Spinal cord (tissue), 10 donors: ENCODE measurements around the gene ULBP1. TPM values are rescaled to one million over a fixed set of nuclear protein-coding genes. Genes with fewer than 3 reads are reported as not detected.
"Not testable (repeated sequence)": the region's sequence is repeated elsewhere in the genome, so short reads cannot be mapped to it uniquely, and the experiment has no call there.

Experiments
- DNase-seq, 6 donors: peaks; one replicate each; pipeline versions ENCODE4 v3.0.0 to v3.0.0-alpha.2; 2013 to 2015; ENCODE audit warnings: low spot score in 6 of 6, low read depth in 4 of 6
- H3K27ac ChIP-seq: one replicate; pipeline ENCODE4 v1.5.1; 2013; ENCODE audit warnings: low read depth, low read length, control low read depth
- H3K27me3 ChIP-seq: one replicate; pipeline ENCODE4 v1.6.1; 2013; ENCODE audit warnings: low read length; ENCODE audit not compliant: control insufficient read depth, insufficient read depth
- H3K36me3 ChIP-seq: one replicate; pipeline ENCODE4 v1.6.1; 2013; ENCODE audit warnings: low read length; ENCODE audit not compliant: control insufficient read depth, insufficient read depth
- H3K4me1 ChIP-seq: one replicate; pipeline ENCODE4 v1.6.1; 2013; ENCODE audit warnings: low read length; ENCODE audit not compliant: control insufficient read depth, insufficient read depth
- H3K4me3 ChIP-seq: one replicate; pipeline ENCODE4 v1.5.1; 2013; ENCODE audit warnings: low read depth, low read length, control low read depth
- H3K9me3 ChIP-seq: one replicate; pipeline ENCODE4 v1.6.1; 2013; ENCODE audit warnings: low read length; ENCODE audit not compliant: control insufficient read depth, insufficient read depth
- WGBS: methylation state at CpG from one replicate; pipeline ENCODE4 v1.1.5; 2013; ENCODE audit warnings: missing lambda C conversion rate; ENCODE audit not compliant: insufficient coverage; 5-methylcytosine and 5-hydroxymethylcytosine counted together
- polyA plus RNA-seq, 2 donors: library from polyadenylated mRNA; unstranded; fragments of 120-200 nt; gene quantifications; one replicate each; pipeline ENCODE4 v1.2.1, GENCODE V29; 2013; ENCODE audit not compliant: insufficient read length in 2 of 2
- total RNA-seq, 2 donors: library from RNA; depleted of rRNA in 1 of 2; stranded (reverse); fragments of 120-200 nt in 1 of 2; fragments of >200 nt in 1 of 2; gene quantifications; one replicate each; pipeline versions ENCODE4 v1.2.3 to v1.2.4, GENCODE V29; 2013 to 2014
- donor health status: healthy.

The ULBP1 gene
- total and polyA plus RNA-seq, 4 donors, result 0.17 to 1.3 (median 0.50) TPM

DNA sequence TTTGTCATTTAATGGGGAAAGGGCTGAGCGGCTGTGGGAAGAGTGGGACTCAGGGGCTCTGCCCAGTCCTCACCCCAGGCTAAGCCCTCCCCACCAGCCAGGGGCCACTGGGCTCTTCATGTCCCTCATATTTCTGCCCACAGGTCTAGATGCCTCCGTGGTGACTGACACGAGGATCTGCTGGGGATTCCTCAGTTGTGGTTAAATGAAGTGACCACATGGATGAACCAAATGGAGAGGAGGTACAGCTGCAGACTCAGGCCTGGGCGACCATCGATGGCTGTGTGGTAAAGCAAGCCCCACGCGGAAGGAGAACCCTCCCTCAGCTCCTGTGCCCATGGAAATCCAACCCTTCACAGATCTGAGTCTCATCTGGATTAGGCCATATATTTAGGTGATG lies 32.2 kb downstream of the ULBP1 start:
- Histone ChIP-seq H3K27ac (no peak overlapping the region), H3K36me3 (no peaks in the 10 kb centered on the region), H3K9me3 (no peaks in the 10 kb centered on the region), H3K27me3 (peaks cover 49% of the 10 kb centered on the region), H3K4me3 (no peak overlapping the region), H3K4me1 (peaks cover 4% of the 10 kb centered on the region)
- 100% methylated on average over 1 of the region's 7 CpGs for WGBS
- no peak for DNase-seq

DNA sequence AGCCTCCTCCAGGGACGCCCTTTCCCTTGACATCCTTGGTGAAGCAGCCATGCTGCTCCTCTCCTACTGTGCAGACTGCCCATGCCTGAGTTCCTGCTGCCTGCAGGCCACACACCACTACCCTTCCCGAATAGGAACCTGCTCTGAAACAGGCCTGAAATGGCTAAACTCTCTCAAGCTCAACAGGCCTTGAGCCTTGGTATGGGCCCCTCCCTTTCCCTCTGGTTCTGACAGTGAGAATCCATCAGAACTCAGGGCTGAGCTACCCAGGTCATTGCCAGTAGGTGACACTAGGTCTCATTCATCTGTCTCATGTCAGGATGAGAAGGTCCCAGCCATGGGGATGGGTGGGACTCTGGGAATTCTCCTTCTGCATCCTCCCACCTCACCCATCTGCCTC lies 35.9 kb downstream of the ULBP1 start:
- 79% methylated on average over 2 of the region's 2 CpGs for WGBS

DNA sequence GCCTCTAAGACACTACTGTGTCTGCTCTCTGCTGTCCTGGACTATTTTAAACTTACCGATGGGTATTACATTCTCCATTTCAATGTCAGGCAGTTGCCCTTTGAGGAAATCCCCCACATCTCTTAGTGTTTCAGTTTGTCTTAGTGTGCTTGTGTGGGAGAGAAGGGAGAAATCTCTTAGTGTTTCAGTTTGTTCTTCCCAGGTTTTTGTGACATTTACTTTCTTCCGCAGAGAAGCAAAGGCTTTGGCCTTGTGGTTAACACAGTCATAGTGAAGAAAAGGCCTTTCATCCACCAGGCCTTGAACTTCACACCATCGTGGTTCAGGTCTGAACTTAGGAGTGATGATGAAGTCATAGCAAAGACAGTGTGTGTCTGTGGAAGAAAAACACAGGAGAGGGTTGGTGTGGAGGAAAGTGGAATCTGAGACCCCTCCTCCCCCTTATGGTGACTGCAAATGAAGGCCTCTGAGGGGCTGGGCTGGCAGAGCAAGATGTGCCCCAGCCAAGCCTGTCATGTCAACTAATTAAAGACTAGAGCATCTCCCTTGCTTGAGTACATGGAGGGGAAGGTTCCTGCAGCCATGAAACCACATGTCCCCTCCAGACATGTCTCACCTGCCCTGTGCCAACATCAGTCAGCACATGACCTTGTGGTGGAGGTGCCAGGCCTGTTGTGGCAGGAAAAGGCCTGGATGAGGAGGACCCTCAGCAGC lies 37.7 kb downstream of the ULBP1 start:
- no peaks in the 10 kb centered on the region for H3K36me3 ChIP-seq
- no peak overlapping the region for H3K27ac ChIP-seq
- WGBS, result 100% methylated on average over 1 of the region's 3 CpGs
- no peak for DNase-seq
- H3K4me1 ChIP-seq, result peaks cover 20% of the 10 kb centered on the region
- H3K9me3 ChIP-seq, result no peaks in the 10 kb centered on the region
- H3K27me3 ChIP-seq, result peaks cover 31% of the 10 kb centered on the region
- H3K4me3 ChIP-seq, result no peak overlapping the region

More for the DNA sequence above, 35.9 kb downstream of the ULBP1 start:
- Histone ChIP-seq H3K36me3 (no peaks in the 10 kb centered on the region), H3K27ac (no peak overlapping the region), H3K4me1 (peaks cover 6% of the 10 kb centered on the region), H3K27me3 (peaks cover 25% of the 10 kb centered on the region), H3K4me3 (no peak overlapping the region), H3K9me3 (no peaks in the 10 kb centered on the region)
- no peak for DNase-seq

DNA sequence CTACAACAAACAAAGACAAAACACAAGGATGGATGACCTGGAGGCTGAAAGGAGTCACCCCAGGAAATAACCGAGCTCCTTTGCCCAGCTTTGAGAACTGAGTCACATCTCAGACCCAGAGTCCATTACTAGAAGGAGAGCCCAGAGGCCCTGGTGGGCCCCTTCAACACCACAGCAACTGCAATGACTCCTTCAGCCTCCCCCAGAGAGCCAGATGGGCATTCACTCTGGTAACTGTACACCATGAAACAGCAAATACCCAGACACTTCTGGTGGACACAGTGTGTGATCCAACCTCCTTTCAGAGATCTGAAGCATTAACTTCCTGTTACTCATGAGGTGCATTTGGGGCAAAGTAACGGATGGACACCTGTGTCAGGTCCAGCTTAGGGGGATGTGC lies 39.0 kb downstream of the ULBP1 start:
- no peak overlapping the region for H3K4me3 ChIP-seq
- WGBS, result 100% methylated on average over 1 of the region's 2 CpGs
- H3K27ac ChIP-seq, result no peak overlapping the region
- no peak for DNase-seq
- no peaks in the 10 kb centered on the region for H3K9me3 ChIP-seq
- H3K27me3 ChIP-seq, result peaks cover 38% of the 10 kb centered on the region
- H3K4me1 ChIP-seq, result peaks cover 20% of the 10 kb centered on the region
- no peaks in the 10 kb centered on the region for H3K36me3 ChIP-seq

DNA sequence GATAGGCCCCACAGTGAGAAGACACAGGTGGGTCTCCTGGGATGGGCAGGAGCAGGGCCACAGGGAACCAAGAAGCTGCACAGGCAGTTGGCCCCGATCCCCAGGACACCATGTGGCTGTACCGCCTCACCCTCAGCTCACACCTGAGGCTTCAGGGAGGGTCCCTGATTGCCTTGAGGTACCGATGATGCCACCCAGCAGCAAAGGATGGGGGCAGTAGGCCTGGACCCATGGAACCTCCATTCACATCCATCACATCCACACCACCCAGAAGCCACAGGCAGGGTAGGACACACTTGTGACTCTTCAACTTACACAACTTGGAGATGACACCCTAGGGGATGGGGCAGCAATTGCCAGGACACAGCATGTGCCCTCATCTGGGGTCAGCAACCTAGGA lies 39.9 kb downstream of the ULBP1 start:
- Histone ChIP-seq H3K4me1 (peaks cover 20% of the 10 kb centered on the region), H3K27me3 (peaks cover 42% of the 10 kb centered on the region)
- WGBS, result 97% methylated on average over 3 of the region's 3 CpGs
- DNase-seq, H3K4me3 ChIP-seq, H3K9me3 ChIP-seq, H3K36me3 ChIP-seq, H3K27ac ChIP-seq: not testable (repeated sequence)

DNA sequence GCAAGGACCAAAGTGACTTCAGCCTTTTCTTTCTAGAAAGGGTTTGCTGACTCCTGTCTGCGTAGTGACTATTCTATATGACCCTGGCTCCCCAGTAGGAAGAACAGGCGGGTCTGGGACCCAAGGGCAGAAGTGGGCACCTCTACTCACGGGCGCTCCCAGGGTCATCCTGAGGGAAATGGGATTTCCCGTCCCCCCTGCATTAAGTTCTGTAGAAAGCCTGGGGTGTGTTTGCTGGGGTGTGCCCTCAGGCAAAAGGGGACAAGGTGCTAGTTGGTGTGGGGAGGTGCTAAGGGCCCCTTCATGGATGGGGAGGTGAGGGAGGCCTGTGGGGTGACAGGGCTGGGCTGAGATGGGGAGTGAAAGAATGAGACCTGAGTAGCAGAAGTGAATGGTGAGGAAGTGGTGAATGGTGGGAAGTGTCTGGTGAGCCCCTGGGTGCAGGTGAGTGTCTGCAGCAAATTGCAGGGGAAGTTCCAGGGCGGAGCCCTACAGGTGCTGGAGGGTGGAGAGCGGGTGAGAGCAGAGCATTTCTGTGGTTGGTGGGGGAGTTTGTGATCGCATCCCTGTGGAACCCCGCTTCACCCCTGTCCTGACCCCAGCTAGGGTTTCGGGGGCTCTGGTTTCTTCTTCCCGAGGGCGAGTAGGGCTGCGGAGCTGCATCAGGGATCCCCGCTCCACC lies 40.5 kb downstream of the ULBP1 start:
- peak overlapping the region; percentile 63 for H3K4me3 ChIP-seq

DNA sequence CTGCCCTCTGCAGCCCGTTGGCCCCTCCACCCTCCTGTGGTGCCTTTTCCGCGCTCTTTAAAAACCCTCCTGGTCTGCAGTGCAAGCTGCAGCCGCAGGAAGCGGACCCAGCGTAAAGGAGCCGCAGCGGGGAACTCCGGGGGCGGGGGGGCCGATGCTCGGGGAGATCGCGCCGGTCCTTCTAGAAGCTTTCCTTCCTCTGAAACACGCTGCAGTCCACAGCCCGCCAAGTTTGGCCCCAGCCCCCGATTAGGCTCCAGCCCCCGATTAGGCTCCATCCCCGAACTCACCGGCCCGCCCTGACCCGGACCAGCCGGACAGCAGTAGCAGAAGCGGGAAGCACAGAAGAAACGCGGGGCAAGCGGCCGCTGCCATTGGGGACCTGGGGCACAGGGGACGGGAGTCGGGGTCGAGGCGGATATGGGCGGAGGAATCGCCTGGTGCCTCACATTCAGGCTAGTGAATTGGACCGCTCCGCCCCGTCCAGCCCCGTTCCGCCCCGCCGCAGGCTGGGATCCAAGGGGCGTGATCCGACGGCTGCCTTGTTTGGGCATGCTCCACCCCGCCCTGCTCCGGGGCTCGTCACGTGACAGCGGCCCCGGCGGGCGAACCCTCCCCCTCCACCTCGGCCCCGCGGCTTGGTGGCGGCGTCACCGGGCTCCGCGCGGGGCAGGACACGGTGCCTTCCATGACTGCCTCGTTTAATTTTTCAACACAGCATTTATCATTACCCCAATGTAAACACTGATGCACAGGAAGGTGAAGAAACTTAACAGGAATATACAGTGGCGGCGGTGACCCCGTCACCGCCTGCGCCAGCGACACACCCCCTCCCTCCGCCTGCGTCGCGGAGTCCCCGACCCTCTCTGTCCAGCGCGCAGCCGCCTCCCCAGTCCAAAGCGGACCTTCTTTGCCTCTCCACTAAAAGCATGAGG lies 41.3 kb downstream of the ULBP1 start:
- WGBS, result under 1% methylated on average over 71 of the region's 79 CpGs

More for the DNA sequence above, 40.5 kb downstream of the ULBP1 start:
- peaks cover 47% of the 10 kb centered on the region for H3K27me3 ChIP-seq
- H3K27ac ChIP-seq, result no peak overlapping the region
- 40% methylated on average over 14 of the region's 14 CpGs for WGBS
- H3K36me3 ChIP-seq, result no peaks in the 10 kb centered on the region
- H3K9me3 ChIP-seq, result no peaks in the 10 kb centered on the region
- peaks cover 20% of the 10 kb centered on the region for H3K4me1 ChIP-seq
- DNase-seq, result no peak

DNA sequence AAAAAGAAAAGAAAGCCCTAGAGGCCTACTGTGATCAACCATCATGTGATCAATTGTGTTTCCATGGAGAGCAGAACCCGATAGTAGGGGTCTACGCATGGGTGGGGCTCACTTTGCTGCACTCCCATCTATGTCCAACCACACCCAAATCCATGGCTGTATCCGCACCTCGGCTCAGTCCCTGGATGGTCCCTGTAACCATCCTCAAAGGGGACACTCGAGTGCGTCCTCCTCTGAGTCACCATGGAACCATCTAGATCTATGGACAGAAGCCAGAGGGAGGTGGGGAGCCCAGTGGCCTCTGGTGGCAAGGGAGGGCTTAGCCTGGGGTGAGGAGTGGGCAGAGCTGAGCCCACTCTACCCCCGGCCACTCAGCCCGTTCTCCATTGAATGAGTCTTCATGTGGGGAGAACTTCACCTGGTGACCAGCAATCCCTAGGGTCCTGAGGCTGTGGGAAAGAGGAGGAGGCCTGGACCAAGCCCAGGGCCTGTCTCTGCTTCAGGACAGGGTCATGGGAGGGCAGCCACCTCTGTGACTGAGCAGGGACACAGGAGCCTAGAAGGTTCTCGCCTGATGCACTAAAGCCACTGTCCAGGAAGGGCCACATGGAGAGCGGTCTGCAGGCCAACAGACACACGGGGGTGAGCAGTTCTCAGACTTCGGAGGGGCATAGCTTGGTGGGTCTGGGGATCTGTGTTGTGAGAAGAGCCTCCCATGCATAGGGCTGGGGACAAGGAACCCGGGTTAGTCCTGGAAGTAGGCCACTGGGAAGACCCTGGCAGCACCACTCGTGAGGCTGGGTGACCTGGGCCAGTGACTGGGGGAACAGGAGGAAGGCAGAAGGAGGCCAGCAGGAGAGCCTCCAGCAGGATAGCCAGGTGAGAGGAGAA lies 42.3 kb downstream of the ULBP1 start:
- 75% methylated on average over 14 of the region's 14 CpGs for WGBS
- H3K27ac ChIP-seq, result no peak overlapping the region
- peaks cover 20% of the 10 kb centered on the region for H3K4me1 ChIP-seq
- H3K27me3 ChIP-seq, result peaks cover 57% of the 10 kb centered on the region
- no peak for DNase-seq
- no peaks in the 10 kb centered on the region for H3K36me3 ChIP-seq
- H3K4me3 ChIP-seq, result peak overlapping the region; percentile 63
- H3K9me3 ChIP-seq, result no peaks in the 10 kb centered on the region

More for the DNA sequence above, 41.3 kb downstream of the ULBP1 start:
- Histone ChIP-seq H3K9me3 (no peaks in the 10 kb centered on the region), H3K27me3 (peaks cover 51% of the 10 kb centered on the region), H3K36me3 (no peaks in the 10 kb centered on the region), H3K4me1 (peaks cover 20% of the 10 kb centered on the region), H3K4me3 (peak overlapping the region; percentile 63), H3K27ac (no peak overlapping the region)
- DNase-seq, result peak; percentile 49 to 94 (median 70)
